Mesothelial cell of epicardium (in vitro differentiated cells): ENCODE results near the gene YBX3. TPM values are rescaled to one million over a fixed set of nuclear protein-coding genes. Genes with fewer than 3 reads are reported as not detected.

ENCODE experiments used
- DNase-seq, 2 experiments: peaks; one replicate each; pipeline ENCODE4 v3.0.0; 2021; ENCODE audit warnings: low spot score in 2 of 2; ENCODE audit not compliant: unreplicated experiment in 2 of 2
- H3K27ac Mint-ChIP-seq: 2 replicates; pipeline ENCODE4 v1.8.0; 2021; ENCODE audit warnings: mixed read lengths
- H3K27me3 Mint-ChIP-seq: 2 replicates; pipeline ENCODE4 v1.8.0; 2021; ENCODE audit warnings: low read depth, mixed read lengths
- H3K36me3 Mint-ChIP-seq: 2 replicates; pipeline ENCODE4 v1.8.0; 2021; ENCODE audit warnings: mixed read lengths
- H3K4me1 Mint-ChIP-seq: 2 replicates; pipeline ENCODE4 v1.8.0; 2021; ENCODE audit warnings: mixed read lengths
- H3K4me3 Mint-ChIP-seq: 2 replicates; pipeline ENCODE4 v1.8.0; 2021; ENCODE audit warnings: mild to moderate bottlenecking, moderate library complexity, mixed read lengths
- H3K9me3 Mint-ChIP-seq: 2 replicates; pipeline ENCODE4 v1.8.0; 2021; ENCODE audit warnings: mixed read lengths
- total RNA-seq: library from RNA; stranded (reverse); gene quantifications from 3 replicates; pipeline ENCODE4 v1.2.1, GENCODE V29; 2021
- TF ChIP-seq, protein P1 (sequence below): fragments of 200-600 bp; sonication (generic); IDR thresholded peaks from one replicate; pipeline ENCODE4 v1.5.0; 2021; ENCODE audit warnings: antibody characterized with exemption; ENCODE audit not compliant: unreplicated experiment

YBX3 gene
- total RNA-seq, 1 donor from 2014 or later, result 150 TPM

DNA sequence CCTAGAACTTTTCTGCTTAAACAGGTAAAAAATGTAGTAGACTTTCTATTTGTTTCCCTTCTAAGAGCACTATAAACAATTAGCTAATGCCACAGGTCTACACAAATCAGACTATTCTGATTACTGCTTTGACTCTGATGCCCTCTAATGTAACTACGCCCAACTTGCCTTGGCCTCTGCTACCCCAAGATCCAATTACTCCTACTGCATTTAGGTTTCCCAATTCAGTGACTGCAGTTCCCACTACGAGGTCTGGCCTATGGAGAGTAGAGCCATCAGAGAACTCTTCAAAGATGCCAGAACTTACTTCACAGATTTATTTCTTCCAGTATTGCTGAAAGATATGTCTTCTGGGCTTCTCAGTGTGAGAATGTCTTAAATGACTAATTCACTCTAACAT, 34.0 kb downstream of the YBX3 start:
- TF ChIP-seq, protein P1, sequence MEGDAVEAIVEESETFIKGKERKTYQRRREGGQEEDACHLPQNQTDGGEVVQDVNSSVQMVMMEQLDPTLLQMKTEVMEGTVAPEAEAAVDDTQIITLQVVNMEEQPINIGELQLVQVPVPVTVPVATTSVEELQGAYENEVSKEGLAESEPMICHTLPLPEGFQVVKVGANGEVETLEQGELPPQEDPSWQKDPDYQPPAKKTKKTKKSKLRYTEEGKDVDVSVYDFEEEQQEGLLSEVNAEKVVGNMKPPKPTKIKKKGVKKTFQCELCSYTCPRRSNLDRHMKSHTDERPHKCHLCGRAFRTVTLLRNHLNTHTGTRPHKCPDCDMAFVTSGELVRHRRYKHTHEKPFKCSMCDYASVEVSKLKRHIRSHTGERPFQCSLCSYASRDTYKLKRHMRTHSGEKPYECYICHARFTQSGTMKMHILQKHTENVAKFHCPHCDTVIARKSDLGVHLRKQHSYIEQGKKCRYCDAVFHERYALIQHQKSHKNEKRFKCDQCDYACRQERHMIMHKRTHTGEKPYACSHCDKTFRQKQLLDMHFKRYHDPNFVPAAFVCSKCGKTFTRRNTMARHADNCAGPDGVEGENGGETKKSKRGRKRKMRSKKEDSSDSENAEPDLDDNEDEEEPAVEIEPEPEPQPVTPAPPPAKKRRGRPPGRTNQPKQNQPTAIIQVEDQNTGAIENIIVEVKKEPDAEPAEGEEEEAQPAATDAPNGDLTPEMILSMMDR, result no peak
- Mint-ChIP-seq H3K9me3 (peaks cover 18% of the 10 kb centered on the region), H3K27me3 (no peaks in the 10 kb centered on the region), H3K4me1 (no peaks in the 10 kb centered on the region), H3K36me3 (peaks cover 3% of the 10 kb centered on the region), H3K4me3 (no peak overlapping the region), H3K27ac (no peak overlapping the region)
- no peak for DNase-seq

DNA sequence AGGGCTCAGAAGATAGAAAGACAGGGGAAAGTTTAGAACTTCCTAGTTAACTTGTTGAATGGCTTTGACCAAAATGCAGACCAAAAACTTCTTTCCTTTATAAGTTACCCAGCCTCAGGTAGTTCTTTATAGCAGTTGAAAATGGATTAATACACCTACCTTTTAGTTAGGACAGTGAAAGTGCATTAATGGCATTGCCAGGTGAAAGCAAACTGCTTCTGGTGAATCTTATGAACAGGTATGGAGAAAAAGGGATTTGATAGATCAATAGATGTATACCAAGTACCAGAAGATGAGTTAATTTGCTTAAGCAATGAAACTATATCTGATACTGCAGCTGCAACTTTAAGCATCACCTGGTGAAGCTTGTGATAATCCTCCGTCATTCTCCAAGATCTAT, 35.1 kb downstream of the YBX3 start:
- no peak for DNase-seq
- no peak overlapping the region for H3K4me3 Mint-ChIP-seq
- H3K9me3 Mint-ChIP-seq, result peaks cover 18% of the 10 kb centered on the region
- no peaks in the 10 kb centered on the region for H3K36me3 Mint-ChIP-seq
- no peaks in the 10 kb centered on the region for H3K27me3 Mint-ChIP-seq
- H3K4me1 Mint-ChIP-seq, result no peaks in the 10 kb centered on the region
- no peak overlapping the region for H3K27ac Mint-ChIP-seq
- TF ChIP-seq, protein P1, result no peak

DNA sequence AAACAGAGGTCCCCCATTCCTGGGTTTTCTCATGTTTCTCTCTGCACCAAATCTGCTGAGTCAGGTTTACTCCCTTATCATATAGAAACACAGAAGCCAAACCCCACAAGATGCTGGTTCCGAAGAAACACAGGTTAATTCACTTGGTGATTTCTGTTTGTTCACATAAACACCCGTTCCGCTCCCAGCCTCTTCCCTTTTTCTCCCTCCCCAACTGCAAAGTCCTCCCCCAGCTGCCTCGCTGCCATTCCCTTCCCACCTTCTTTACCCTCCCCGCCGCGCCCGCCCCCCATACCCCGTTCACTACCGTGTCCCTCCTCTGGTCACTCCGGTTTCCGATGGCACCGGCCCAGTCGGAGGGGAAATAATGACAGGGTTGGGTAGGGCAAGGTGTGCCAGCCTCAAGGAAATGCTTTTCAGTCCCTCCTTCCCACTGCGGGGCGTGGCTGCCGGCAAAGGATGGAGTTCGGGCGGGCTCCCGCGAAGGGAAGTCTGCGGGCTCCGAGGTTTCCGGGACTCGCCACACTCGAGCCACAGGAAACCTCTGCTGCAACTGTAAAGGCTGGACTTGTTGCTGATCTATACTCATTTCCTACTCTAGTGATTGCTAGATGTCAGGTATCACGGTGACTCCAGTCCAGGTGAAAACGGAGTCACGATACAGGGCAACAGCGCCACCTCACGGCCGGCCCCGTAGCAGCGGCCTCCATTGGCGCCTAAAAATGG, 49.3 kb downstream of the YBX3 start, which contains the start of gene STYK1:
STYK1 (minus strand) TSS at position 394 of the 726 bp plus-strand sequence. CDS start 39,434 bp downstream, outside the sequence.
- DNase-seq, result peak; percentile 31 to 82
- Mint-ChIP-seq H3K27me3 (peaks cover 18% of the 10 kb centered on the region), H3K4me1 (peaks cover 7% of the 10 kb centered on the region), H3K27ac (peak within 1 kb of the TSS; percentile 30), H3K36me3 (no peaks in the 10 kb centered on the region), H3K4me3 (peak within 1 kb of the TSS; percentile 74), H3K9me3 (peaks cover 4% of the 10 kb centered on the region)
- TF ChIP-seq, protein P1, result peak; percentile 95

DNA sequence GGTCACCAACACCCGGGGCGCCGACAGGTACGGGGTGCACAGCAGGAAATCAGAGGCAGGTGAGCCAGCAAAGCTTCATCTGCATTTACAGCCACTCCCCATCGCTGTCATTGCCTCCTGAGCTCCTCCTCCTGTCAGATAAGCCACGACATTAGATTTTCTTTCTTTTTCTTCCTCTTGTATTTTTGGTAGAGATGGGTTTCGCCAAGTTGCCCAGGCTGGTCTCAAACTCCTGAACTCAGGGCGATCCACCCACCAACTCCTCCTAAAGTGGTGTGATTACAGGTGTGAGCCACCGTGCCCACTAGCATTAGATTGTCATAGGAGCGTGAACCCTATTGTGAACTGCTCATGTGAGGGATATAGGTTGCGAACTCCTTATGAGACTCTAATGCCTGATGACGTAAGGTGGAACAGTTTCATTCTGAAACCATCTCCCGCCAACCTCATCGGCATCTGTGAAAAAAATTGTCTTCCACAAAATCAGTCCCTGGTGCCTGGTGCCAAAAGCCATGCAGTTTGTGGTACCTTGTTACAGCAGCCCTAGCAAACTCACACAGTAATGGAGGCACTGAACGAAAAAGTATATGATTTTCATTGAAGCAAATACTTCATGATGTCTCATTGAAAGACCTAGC, 50.8 kb downstream of the YBX3 start:
- H3K27me3 Mint-ChIP-seq, result peaks cover 18% of the 10 kb centered on the region
- TF ChIP-seq, protein P1, result no peak
- H3K9me3 Mint-ChIP-seq, result peaks cover 4% of the 10 kb centered on the region
- no peak overlapping the region for H3K27ac Mint-ChIP-seq
- peak overlapping the region; percentile 57 for H3K4me3 Mint-ChIP-seq
- peaks cover 7% of the 10 kb centered on the region for H3K4me1 Mint-ChIP-seq
- no peaks in the 10 kb centered on the region for H3K36me3 Mint-ChIP-seq
- no peak for DNase-seq

DNA sequence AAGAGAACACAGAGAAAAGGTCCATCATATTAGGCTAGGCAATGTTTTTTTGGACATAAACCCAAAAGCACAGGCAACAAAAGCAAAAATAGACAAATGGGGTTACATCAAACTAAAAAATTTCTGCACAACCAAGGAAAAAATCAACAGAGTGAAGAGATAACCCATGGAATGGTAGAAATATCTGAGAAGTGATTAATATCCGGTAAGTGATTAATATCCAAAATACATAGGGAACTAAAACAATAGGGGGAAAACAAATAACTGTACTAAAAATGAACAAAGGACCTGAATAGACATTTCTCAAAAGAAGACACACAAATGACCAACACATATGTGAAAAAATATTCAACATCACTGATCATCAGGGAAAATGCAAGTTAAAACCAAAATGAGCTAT, 53.6 kb downstream of the YBX3 start:
- Mint-ChIP-seq H3K27ac (no peak overlapping the region), H3K9me3 (peaks cover 4% of the 10 kb centered on the region), H3K27me3 (peaks cover 12% of the 10 kb centered on the region), H3K4me3 (no peak overlapping the region), H3K36me3 (no peaks in the 10 kb centered on the region), H3K4me1 (peaks cover 7% of the 10 kb centered on the region)
- TF ChIP-seq, protein P1, result no peak
- no peak for DNase-seq
